GM19238 (cell line): ENCODE results near the gene OR10S1.
"Not testable (repeated sequence)": the region's sequence is repeated elsewhere in the genome, so short reads cannot be mapped to it uniquely, and the experiment has no call there.

ENCODE experiments used
- DNase-seq: peaks from one replicate; pipeline ENCODE4 v3.0.0; 2011; ENCODE audit warnings: low spot score; ENCODE audit not compliant: insufficient read length

Gene OR10S1, protein sequence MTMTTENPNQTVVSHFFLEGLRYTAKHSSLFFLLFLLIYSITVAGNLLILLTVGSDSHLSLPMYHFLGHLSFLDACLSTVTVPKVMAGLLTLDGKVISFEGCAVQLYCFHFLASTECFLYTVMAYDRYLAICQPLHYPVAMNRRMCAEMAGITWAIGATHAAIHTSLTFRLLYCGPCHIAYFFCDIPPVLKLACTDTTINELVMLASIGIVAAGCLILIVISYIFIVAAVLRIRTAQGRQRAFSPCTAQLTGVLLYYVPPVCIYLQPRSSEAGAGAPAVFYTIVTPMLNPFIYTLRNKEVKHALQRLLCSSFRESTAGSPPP

GRCh38 chr11:123977731-123978347 is at the start of gene OR10S1:
Gene OR10S1 (minus strand): TSS chr11:123977781. CDS start chr11:123977664, 117 bp downstream.
- no peak for DNase-seq

- no peak for DNase-seq
Measured at GRCh38 chr11:124026498-124026897, 48.9 kb upstream of the OR10S1 start, which contains the start of gene OR10G8. Gene OR10G8 (plus strand): TSS chr11:124026798. CDS start chr11:124029623, 2,825 bp downstream.

- not testable (repeated sequence) for DNase-seq
Measured at GRCh38 chr11:124015837-124016236, 38.3 kb upstream of the OR10S1 start.

DNA sequence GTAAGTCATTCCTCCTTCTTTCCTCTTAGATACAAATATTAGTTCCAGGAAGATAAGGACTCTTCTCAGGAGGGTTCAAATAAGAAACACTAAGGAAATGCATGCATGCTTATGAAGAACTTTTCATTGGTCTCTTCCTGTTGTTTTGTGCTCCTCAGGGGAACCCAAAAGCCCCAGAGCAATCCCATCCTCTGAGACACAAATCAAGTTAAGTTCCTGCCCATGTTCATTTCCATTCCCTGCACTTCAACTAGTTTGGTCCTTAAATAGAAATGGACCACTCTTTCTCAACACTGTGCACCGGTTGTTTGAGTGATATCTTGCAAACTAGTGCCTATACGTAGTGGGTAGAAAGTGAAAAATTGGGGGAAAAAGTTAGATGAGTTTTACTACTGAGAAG is 35.1 kb upstream of the OR10S1 start, which contains the start of gene OR10G4:
OR10G4 (plus strand) TSS at position 301 of the 400 bp plus-strand sequence. CDS start 2,578 bp downstream, outside the sequence.
- no peak for DNase-seq

DNA sequence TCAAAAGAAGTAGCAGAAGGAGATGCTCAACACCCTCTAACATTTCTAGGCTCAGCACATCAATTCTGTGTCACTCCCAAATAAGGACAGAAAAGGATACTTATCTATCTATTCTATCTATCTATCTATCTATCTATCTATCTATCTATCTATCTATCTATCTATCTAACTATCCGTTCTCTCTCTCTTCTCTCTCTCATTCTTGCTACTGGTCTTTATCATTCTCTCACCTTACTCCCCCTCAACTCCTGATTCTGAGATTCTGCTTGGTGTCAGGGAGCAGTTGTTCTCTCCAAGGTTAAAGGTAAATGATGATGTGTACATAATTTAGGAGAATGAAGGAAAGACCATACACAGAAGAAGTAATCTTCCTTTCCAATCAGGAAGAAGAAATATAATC is 17.5 kb upstream of the OR10S1 start, which contains the start of gene OR10G6:
OR10G6 (minus strand) TSS at position 43 of the 400 bp plus-strand sequence; CDS start at position 43, 0 bp downstream.
- DNase-seq = no peak

DNA sequence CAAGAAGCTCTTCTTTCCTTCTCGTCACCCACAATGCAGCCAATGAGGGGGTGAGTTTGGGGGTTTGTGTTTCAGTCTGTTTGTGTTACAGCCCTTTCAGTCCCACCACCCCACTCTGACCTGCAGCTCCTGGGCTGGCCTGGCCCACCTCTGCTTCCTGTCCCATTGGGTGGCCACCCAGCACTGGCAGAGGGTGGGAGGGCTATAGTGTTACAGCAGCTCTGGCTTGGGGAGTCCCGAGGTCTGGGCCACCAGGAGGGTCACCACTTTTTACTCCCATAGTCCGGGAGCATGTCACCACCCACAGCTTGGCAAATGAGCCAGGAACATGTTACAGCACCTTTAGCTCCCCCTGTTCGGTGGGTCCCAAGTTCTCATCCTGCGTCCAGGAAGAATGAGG is 1.7 kb upstream of the OR10S1 start:
- no peak for DNase-seq

DNA sequence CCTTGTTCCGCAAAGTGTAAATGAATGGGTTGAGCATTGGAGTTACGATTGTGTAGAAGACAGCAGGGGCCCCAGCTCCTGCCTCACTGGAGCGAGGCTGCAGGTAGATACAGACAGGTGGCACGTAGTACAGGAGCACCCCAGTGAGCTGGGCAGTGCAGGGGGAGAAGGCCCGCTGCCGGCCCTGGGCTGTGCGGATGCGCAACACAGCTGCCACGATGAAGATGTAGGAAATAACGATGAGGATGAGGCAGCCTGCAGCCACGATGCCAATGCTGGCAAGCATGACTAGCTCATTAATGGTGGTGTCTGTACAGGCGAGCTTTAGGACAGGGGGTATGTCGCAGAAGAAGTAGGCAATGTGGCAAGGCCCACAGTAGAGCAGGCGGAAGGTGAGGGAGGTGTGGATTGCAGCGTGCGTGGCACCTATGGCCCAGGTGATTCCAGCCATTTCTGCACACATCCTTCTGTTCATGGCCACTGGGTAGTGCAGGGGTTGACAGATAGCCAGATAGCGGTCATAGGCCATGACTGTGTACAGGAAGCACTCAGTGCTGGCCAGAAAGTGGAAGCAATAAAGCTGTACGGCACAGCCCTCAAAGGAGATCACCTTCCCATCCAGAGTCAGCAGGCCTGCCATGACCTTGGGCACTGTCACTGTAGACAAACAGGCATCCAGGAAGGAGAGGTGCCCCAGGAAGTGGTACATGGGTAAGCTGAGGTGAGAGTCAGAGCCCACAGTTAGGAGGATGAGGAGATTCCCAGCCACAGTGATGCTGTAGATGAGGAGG is 616 bp downstream of the OR10S1 start:
- no peak for DNase-seq

DNA sequence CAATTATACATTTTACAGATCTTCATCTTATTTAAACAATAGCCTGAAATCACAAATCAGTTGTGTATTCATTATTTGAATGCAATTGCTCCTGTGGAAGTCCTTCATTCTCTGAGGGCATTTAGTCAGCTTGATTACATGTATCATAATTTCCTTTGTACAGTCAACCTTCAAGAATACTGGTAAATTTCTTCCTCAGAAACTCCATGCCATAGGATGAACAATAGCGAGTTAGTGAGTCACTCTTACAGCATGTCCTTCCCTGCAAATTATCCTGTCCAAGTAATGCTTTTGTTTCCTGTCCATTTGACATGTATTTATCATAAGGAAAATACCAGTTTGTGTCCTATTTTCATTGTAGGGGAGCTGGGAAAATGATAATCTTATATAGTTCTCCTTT is 3.8 kb downstream of the OR10S1 start:
- DNase-seq = no peak

- no peak for DNase-seq
Measured at GRCh38 chr11:123956752-123957151, 20.8 kb downstream of the OR10S1 start.

DNA sequence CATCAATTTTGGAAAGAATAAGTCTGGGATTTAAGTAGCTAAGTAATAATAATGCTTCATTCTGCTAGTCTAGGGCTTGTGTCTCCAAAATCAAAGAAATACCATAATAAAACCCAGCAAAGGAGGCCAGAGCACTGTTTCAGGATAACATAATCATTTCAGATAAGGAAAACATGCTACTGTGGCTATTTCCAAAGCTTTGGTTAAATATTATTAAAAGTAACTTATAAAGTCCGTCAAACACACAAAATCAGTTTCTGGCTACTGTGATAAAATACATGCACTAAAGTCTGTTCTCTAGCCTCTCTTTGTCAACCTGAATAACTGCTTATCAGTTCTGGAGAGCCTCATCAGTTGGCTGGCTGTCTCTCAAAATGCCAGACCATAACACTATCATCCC is 32.4 kb downstream of the OR10S1 start:
- no peak for DNase-seq

GRCh38 chr11:123943738-123944137 is 33.8 kb downstream of the OR10S1 start, which contains the start of gene OR6T1:
Gene OR6T1 (minus strand): TSS chr11:123943838. CDS start chr11:123943838, 0 bp downstream.
- DNase-seq = no peak

DNA sequence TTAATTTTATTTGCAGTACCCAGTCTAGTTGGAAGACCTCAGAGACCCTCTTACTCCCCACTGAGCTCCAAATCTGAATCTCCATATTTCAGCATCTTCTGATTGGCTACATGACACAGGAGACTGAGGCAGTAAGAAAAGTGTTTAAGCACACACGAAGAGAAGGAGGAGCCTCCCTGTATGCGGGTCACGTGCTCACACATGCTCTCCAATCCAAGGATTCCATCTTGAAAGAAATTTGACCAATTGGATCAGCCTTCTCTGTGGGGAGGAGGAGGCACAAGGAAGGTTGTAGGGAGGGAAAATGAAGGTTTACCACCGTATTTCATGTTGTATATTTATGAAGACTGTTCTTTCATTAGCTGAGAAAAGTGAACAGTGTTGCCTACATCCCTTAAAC is 35.2 kb downstream of the OR10S1 start:
- DNase-seq = no peak

DNA sequence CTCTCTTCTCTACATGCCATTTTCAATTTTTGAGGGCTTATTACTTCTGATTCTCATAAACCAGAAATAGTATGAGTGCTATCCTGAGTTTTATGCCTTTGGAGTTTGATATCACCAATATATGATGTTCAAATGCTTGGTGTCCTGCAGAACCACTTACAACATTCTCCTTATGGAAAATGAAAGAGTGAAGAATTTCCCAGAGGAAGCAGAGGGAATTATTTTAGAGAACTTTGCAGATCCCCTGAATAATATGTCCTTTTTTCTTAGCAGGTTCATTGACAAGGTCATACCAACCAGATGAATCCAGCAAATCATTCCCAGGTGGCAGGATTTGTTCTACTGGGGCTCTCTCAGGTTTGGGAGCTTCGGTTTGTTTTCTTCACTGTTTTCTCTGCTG is 38.3 kb downstream of the OR10S1 start, which contains the start of gene OR4D5:
OR4D5 (plus strand) TSS at position 301 of the 400 bp plus-strand sequence; CDS start at position 301, 0 bp downstream.
- no peak for DNase-seq
